A673 (cell line): ENCODE measurements around the gene LRCOL1. TPM values are rescaled to one million over a fixed set of nuclear protein-coding genes. Genes with fewer than 3 reads are reported as not detected.

Source experiments
- BruUV-seq: library from RNA; stranded (reverse); fragments of 400-500 nt; replicated peaks from 2 replicates; lab custom pipeline; 2021; lab: Mats Ljungman, UMichigan
- CTCF ChIA-PET: fragments of 300-600 bp; sonication (Branson Sonifier 250); formaldehyde crosslinking; loops from one replicate; lab custom pipeline; 2022; ENCODE audit warnings: antibody characterized with exemption; lab: Charles Lee
- POLR2A ChIA-PET: fragments of 300-600 bp; sonication (Branson Sonifier 250); formaldehyde crosslinking; loops from one replicate; lab custom pipeline; 2022; ENCODE audit warnings: antibody characterized with exemption; ENCODE audit not compliant: low non-redundant PET; lab: Charles Lee
- DNase-seq: peaks from one replicate; pipeline ENCODE4 v3.0.0-alpha.2; 2015; ENCODE audit warnings: low spot score
- H3K27ac ChIP-seq: fragments of 200-600 bp; sonication (generic); 2 replicates; pipeline ENCODE4 v1.5.1; 2016; ENCODE audit warnings: mixed run types, low read depth, mild to moderate bottlenecking, mixed read lengths, antibody characterized with exemption, low read length; ENCODE audit not compliant: poor library complexity, severe bottlenecking
- H3K27me3 ChIP-seq: fragments of 200-600 bp; sonication (generic); replicated peaks from 2 replicates; pipeline ENCODE4 v1.6.1; 2017; ENCODE audit warnings: mixed run types, low read depth, mild to moderate bottlenecking, mixed read lengths, antibody characterized with exemption, low read length; ENCODE audit not compliant: insufficient read depth, poor library complexity
- H3K36me3 ChIP-seq: fragments of 200-600 bp; sonication (generic); 2 replicates; pipeline ENCODE4 v1.6.1; 2016; ENCODE audit warnings: mixed run types, mild to moderate bottlenecking, mixed read lengths, antibody characterized with exemption, low read length; ENCODE audit not compliant: insufficient read depth, poor library complexity, severe bottlenecking
- H3K4me1 ChIP-seq: fragments of 200-600 bp; sonication (generic); 2 replicates; pipeline ENCODE4 v1.6.1; 2017; ENCODE audit warnings: mixed run types, mild to moderate bottlenecking, mixed read lengths, antibody characterized with exemption, low read length; ENCODE audit not compliant: insufficient read depth, poor library complexity, severe bottlenecking
- H3K4me3 ChIP-seq: fragments of 200-600 bp; sonication (generic); 2 replicates; pipeline ENCODE4 v1.5.1; 2016; ENCODE audit warnings: low read depth, mixed run types, mild to moderate bottlenecking, mixed read lengths, low read length; ENCODE audit not compliant: poor library complexity, severe bottlenecking
- H3K9me3 ChIP-seq: fragments of 200-600 bp; sonication (generic); 2 replicates; pipeline ENCODE4 v1.6.1; 2016; ENCODE audit warnings: mixed run types, low read depth, mild to moderate bottlenecking, mixed read lengths, antibody characterized with exemption, low read length; ENCODE audit not compliant: poor library complexity, severe bottlenecking
- EZH2 ChIP-seq: fragments of 200-600 bp; sonication (generic); IDR thresholded peaks from 2 replicates; pipeline ENCODE4 v1.6.1; 2017; ENCODE audit warnings: borderline replicate concordance, low read depth, mild to moderate bottlenecking, mixed read lengths, antibody characterized with exemption, low read length; ENCODE audit not compliant: poor library complexity, severe bottlenecking
- intact Hi-C: fragments of 100-400 bp; cut with micrococcal nuclease; formaldehyde crosslinking; loops from one replicate; pipeline ENCODE4 v1.10.0; 2022; ENCODE audit not compliant: unreplicated experiment
- total RNA-seq: library from RNA; stranded (reverse); gene quantifications from 2 replicates; pipeline ENCODE4 v1.2.3, GENCODE V29; 2021
- TF ChIP-seq, protein P1 (sequence below): fragments of 300-800, 200-600 bp; sonication (generic); conservative IDR thresholded peaks from 2 replicates; pipeline ENCODE4 v1.5.1; 2017; ENCODE audit warnings: low read depth, mild to moderate bottlenecking, antibody characterized with exemption, low read length, moderate library complexity, mixed read lengths

LRCOL1 gene
- total RNA-seq, 1 experiment from 2014 or later: not detected

GRCh38 chr12:132610866-132611602 lies 652 bp upstream of the LRCOL1 start:
- H3K27ac ChIP-seq: no peak overlapping the region
- ChIA-PET POLR2A (no interaction called here), CTCF (no interaction called here)
- TF ChIP-seq, protein P1, sequence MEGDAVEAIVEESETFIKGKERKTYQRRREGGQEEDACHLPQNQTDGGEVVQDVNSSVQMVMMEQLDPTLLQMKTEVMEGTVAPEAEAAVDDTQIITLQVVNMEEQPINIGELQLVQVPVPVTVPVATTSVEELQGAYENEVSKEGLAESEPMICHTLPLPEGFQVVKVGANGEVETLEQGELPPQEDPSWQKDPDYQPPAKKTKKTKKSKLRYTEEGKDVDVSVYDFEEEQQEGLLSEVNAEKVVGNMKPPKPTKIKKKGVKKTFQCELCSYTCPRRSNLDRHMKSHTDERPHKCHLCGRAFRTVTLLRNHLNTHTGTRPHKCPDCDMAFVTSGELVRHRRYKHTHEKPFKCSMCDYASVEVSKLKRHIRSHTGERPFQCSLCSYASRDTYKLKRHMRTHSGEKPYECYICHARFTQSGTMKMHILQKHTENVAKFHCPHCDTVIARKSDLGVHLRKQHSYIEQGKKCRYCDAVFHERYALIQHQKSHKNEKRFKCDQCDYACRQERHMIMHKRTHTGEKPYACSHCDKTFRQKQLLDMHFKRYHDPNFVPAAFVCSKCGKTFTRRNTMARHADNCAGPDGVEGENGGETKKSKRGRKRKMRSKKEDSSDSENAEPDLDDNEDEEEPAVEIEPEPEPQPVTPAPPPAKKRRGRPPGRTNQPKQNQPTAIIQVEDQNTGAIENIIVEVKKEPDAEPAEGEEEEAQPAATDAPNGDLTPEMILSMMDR: no peak
- no TSS peak for BruUV-seq
- H3K9me3 ChIP-seq: no peaks in the 10 kb centered on the region
- H3K4me3 ChIP-seq: no peak overlapping the region
- no peak for DNase-seq
- intact Hi-C loops: no loop called here
- H3K4me1 ChIP-seq: peaks cover 7% of the 10 kb centered on the region
- H3K36me3 ChIP-seq: no peaks in the 10 kb centered on the region
- peaks cover 18% of the 10 kb centered on the region for H3K27me3 ChIP-seq

DNA sequence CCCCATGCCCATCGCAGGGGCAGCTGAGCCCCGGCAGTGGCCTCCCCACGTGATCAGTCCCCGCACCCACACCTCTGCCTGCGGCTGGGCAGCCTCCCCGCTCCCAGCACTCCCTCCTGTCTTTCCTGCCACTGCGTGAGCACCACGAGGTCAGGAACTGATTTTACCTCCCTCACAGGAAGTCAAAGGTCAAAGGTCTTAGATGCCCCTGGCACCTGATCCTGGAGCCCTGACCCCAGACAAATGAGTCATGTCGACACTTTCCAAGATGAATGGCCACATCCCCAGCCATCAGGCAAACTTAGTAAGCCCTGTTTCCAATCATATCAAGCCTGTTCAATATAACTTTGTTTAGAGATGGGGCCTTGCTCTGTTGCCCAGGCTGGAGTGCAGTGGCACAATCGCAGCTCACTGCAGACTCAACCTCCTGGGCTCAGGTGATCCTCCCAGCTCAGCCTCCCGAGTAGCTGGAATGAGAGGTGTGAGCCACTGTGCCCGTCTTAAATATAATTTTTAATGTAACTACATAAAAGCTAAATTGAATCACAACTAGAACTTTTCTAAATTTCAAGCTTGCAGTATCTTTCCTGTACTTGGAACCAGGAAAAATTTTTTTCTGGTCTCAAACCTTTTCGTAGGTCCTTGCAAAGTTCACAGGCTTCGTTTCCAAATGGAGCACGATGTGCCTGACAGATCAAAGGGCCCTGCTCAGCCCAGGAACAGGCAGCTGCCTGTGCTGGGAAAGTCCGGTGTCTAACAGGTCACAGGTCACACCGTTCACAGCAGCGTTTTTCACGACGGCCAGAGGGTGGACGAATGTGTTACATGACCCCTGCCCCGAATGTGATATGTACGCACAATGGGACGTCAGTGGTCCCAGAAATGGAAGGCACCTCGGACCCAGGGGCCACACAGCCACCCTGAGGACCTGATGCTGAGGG lies 1.9 kb downstream of the LRCOL1 start:
- intact Hi-C loops: no loop called here
- ChIA-PET POLR2A (no interaction called here), CTCF (no interaction called here)
- H3K4me3 ChIP-seq: no peak overlapping the region
- TF ChIP-seq, protein P1: no peak
- TF ChIP-seq EZH2: no peak
- BruUV-seq: no TSS peak
- no peak for DNase-seq
- no peaks in the 10 kb centered on the region for H3K9me3 ChIP-seq
- H3K4me1 ChIP-seq: peaks cover 7% of the 10 kb centered on the region
- no peak overlapping the region for H3K27ac ChIP-seq
- H3K27me3 ChIP-seq: peaks cover 16% of the 10 kb centered on the region
- no peaks in the 10 kb centered on the region for H3K36me3 ChIP-seq

DNA sequence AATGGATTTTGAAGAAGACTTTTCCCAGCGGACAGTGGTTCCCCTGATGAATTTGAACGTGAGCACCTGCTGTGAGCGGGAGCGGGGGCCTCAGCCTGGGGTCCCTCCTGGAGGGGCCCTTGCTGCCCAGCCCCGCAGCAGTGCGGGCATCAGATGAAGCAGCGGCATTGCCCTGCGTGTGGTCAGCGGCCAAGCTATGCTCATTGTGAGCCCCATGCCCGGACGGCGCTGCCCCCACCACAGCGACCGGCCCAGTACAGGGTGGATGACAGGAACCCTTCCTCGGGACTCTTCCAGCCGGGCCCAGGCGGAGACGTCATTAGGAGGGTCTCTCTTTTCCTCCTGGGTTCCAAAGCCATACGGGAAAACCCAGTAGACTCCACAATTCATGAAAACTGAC lies 3.5 kb downstream of the LRCOL1 start:
- Histone ChIP-seq H3K36me3 (no peaks in the 10 kb centered on the region), H3K4me3 (no peak overlapping the region), H3K4me1 (peaks cover 7% of the 10 kb centered on the region), H3K9me3 (no peaks in the 10 kb centered on the region), H3K27ac (no peak overlapping the region), H3K27me3 (peaks cover 20% of the 10 kb centered on the region)
- ChIA-PET CTCF (no interaction called here), POLR2A (no interaction called here)
- intact Hi-C loops: no loop called here
- no peak for DNase-seq
- no TSS peak for BruUV-seq
- no peak for TF ChIP-seq EZH2
- TF ChIP-seq, protein P1: no peak
